ENCODE results near the gene PKM.

The PKM gene

GRCh38 chr15:72153269-72154000 is 77.6 kb downstream of the PKM start:
- DNase-seq: no peak

Measured in fibroblast of upper back skin (primary cell).